Kidney (tissue), 14 donors: ENCODE results near the gene WDR91. TPM values are rescaled to one million over a fixed set of nuclear protein-coding genes. Genes with fewer than 3 reads are reported as not detected.

ENCODE experiments used
- DNase-seq, 5 donors: peaks; one replicate each; pipeline ENCODE4 v3.0.0-alpha.2; 2013 to 2020
- FAIRE-seq: peaks from 2 replicates; lab custom pipeline; 2012; peaks lifted over from hg19 to GRCh38; lab: Jason Lieb, UNC
- H3K27ac ChIP-seq, 2 donors: one replicate each; pipeline ENCODE4 v1.7.0; 2013; ENCODE audit warnings: low read depth in 2 of 2, low read length in 2 of 2, inconsistent platforms in 1 of 2
- H3K27me3 ChIP-seq: one replicate; pipeline ENCODE4 v1.7.1; 2013; ENCODE audit warnings: low read length, inconsistent platforms; ENCODE audit not compliant: control insufficient read depth, insufficient read depth
- H3K36me3 ChIP-seq, 3 donors: one replicate each; pipeline versions ENCODE4 v1.7.0 to v1.7.1; 2013; ENCODE audit warnings: low read length in 3 of 3, control low read depth in 1 of 3, inconsistent platforms in 1 of 3; ENCODE audit not compliant: insufficient read depth in 3 of 3, control insufficient read depth in 2 of 3
- H3K4me1 ChIP-seq, 3 donors: one replicate each; pipeline versions ENCODE4 v1.7.0 to v1.7.1; 2013; ENCODE audit warnings: low read length in 3 of 3, inconsistent platforms in 1 of 3, low read depth in 1 of 3; ENCODE audit not compliant: control insufficient read depth in 2 of 3, insufficient read depth in 2 of 3
- H3K4me3 ChIP-seq, 3 donors: one replicate each; pipeline versions ENCODE4 v1.7.0 to v1.8.1; 2013; ENCODE audit warnings: low read length in 3 of 3, control low read depth in 1 of 3, inconsistent platforms in 1 of 3
- H3K9ac ChIP-seq, 3 donors: one replicate each; pipeline versions ENCODE4 v1.7.0 to v1.7.1; 2013; ENCODE audit warnings: low read length in 3 of 3, control low read depth in 1 of 3, inconsistent platforms in 1 of 3
- H3K9me3 ChIP-seq, 3 donors: one replicate each; pipeline versions ENCODE4 v1.7.0 to v1.7.1; 2013; ENCODE audit warnings: low read length in 3 of 3, control low read depth in 1 of 3, inconsistent platforms in 1 of 3; ENCODE audit not compliant: control insufficient read depth in 2 of 3, insufficient read depth in 1 of 3
- CTCF ChIP-seq: IDR thresholded peaks from 3 replicates; pipeline ENCODE4 v1.5.1; 2012; ENCODE audit warnings: mild to moderate bottlenecking, moderate library complexity, borderline replicate concordance; ENCODE audit not compliant: insufficient read depth; ENCODE audit errors: extremely low read depth
- intact Hi-C: fragments of 100-400 bp; cut with DNase I; formaldehyde crosslinking; loops from one replicate; pipeline ENCODE4 v1.11.1; 2022
- polyA plus RNA-seq: library from polyadenylated mRNA; stranded (reverse); fragments of 350-450 nt; fragmentation: Illumina TruSeq; extraction: RNeasy Lipid Tissue Mini Kit (QIAGEN cat#74804); gene quantifications from one replicate; pipeline ENCODE4 v1.2.3, GENCODE V29; 2014; ENCODE audit warnings: low read depth, low replicate concordance; ENCODE audit not compliant: insufficient read depth
- total RNA-seq: library from RNA; stranded (reverse); fragmentation: NEBNext Ultra II Directional; extraction: Animal tissue kit (Norgen Biotek cat#: 25700); gene quantifications from one replicate; pipeline ENCODE4 v1.2.1, GENCODE V29; 2021
- donor health status: control.
- donor health status: control.
- donor health status: control.
- donor health status: control.
- donor health status: control.
- donor health status: DM: yes; HTN: yes; CAD: no.
- donor health status: Normal renal cell carcinoma (clear cell type).

The WDR91 gene
- total and polyA plus RNA-seq, 2 donors from 2014 or later: 27.8 to 73.9 TPM

DNA sequence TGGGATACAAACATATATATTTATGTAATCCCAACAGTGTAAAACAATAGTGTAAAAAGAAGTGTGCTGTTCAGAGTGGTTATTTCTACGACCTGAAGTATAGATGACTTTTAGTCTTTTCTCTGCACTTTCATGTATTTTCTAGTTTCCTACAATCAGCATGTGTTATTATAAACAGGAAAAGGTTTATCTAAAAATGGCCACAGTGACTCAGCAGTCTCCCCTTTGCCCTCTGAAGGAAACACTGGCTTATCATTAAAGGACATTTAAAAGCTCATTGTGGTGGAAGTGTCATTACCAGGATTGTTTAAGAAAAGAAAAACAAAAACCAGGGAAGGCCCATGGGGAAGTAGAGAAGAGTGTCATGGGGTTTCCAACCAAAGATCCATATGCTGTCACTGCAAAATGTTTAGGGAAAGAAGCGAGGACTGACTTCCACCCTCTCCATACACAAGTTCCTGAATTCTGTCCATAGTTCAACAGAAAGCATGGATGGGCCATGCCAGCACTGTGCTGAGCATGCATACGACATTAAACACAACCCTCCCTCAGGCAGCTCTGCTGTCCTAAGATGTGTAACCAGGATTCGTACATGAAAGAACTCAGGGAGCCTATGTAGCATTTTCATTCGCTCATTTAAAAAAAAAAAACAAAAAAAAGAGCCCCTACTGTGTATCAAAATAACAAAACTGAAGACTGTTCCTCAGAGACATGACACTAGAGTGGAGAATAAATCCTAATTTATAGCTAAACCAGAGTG lies 51.0 kb downstream of the WDR91 start:
- H3K36me3 ChIP-seq: peaks cover 0 to 9% (median 3%) of the 10 kb centered on the region in 3 donors
- peak overlapping the region in 2 of 3 donors; percentile 14 to 35 for H3K4me3 ChIP-seq
- TF ChIP-seq CTCF: no peak
- intact Hi-C loops: no loop called here
- H3K27ac ChIP-seq: peak overlapping the region; percentile 73 to 87
- peak overlapping the region in 1 of 3 donors; percentile 26 for H3K9ac ChIP-seq
- DNase-seq: peak in 1 of 5 donors; percentile 53
- H3K27me3 ChIP-seq: no peaks in the 10 kb centered on the region
- peaks cover 5 to 47% (median 27%) of the 10 kb centered on the region in 3 donors for H3K4me1 ChIP-seq
- peak; percentile 32 for FAIRE-seq
- peaks cover 0 to 11% (median 0%) of the 10 kb centered on the region in 3 donors for H3K9me3 ChIP-seq

DNA sequence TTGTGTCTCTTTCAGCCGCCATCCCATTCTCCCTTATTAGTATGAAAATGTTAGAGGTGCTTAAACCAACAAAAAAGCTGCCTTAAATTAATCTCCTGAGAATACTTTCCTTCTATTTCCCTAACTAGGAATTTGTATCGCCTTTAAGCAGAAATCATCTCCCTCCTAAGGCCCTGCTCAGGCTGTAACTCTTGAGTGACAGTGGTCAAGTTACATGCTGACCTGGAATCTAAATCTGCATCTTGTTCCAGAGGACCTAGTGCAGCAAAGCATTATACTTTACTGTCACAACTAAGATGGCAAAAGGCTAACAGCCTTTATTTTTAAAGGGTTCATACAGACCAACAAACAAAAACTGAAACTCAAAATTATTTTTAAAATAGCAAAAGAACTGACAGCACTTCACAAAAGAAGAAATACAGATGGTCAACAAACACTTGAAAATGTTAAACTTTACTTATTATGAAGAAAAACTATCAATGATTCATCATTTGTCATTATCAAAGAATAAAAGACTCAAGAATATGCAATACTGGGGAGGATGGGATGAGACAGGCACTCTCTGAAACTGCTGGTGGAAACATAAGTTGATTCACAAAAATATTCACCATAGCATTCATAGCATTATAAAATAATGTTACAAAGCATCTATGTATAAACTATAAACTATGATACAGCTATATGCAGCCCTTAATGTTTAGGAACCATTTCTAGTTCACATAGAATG lies 51.8 kb downstream of the WDR91 start:
- peak overlapping the region; percentile 35 to 87 for H3K27ac ChIP-seq
- DNase-seq (peak in 1 of 5 donors; percentile 29), FAIRE-seq (no peak)
- TF ChIP-seq CTCF: no peak
- H3K9me3 ChIP-seq: peaks cover 0 to 11% (median 2%) of the 10 kb centered on the region in 3 donors
- peaks cover 0 to 4% (median 0%) of the 10 kb centered on the region in 3 donors for H3K36me3 ChIP-seq
- H3K27me3 ChIP-seq: no peaks in the 10 kb centered on the region
- peak overlapping the region in 1 of 3 donors; percentile 3 for H3K4me3 ChIP-seq
- H3K9ac ChIP-seq: no peak overlapping the region
- intact Hi-C loops: no loop called here
- H3K4me1 ChIP-seq: peaks cover 5 to 47% (median 24%) of the 10 kb centered on the region in 3 donors

DNA sequence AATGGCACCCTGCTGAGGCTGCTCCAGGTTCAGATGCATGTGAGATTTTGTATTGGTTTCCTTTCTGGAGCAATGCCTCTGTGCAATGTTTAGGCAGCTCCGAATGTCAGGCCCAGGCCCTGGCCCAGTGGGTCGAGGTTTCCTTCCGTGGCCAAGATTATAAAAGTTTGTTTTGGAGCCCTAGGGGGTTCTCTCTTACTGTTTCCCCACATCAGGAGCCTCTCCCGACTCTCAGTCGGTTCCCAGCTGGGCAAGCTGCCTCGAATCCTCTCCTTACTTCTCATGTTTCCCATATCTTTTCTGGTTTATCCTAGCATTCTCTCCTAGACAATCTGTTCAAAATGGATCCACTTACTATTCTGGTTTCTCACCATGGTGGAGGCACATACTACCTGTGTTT lies 52.5 kb downstream of the WDR91 start:
- FAIRE-seq (no peak), DNase-seq (no peak)
- Histone ChIP-seq H3K27ac (peak overlapping the region; percentile 22 to 87), H3K4me3 (no peak overlapping the region), H3K27me3 (no peaks in the 10 kb centered on the region), H3K4me1 (peaks cover 5 to 47% (median 24%) of the 10 kb centered on the region in 3 donors), H3K9ac (no peak overlapping the region), H3K36me3 (no peaks in the 10 kb centered on the region), H3K9me3 (peaks cover 0 to 11% (median 2%) of the 10 kb centered on the region in 3 donors)
- intact Hi-C loops: no loop called here
- no peak for TF ChIP-seq CTCF
